Liver (tissue), 9 donors: ENCODE data around the gene TAGLN2. TPM values are rescaled to one million over a fixed set of nuclear protein-coding genes. Genes with fewer than 3 reads are reported as not detected.

Experiments
- DNase-seq: peaks from one replicate; pipeline ENCODE4 v3.0.0-alpha.2; 2017; ENCODE audit warnings: low spot score
- H3K27ac ChIP-seq, 2 donors: one replicate each; pipeline ENCODE4 v1.7.0; 2013; ENCODE audit warnings: inconsistent platforms in 2 of 2, low read length in 2 of 2, control low read depth in 1 of 2, low read depth in 1 of 2, mild to moderate bottlenecking in 1 of 2
- H3K27me3 ChIP-seq, 4 donors: one replicate each; pipeline versions ENCODE4 v1.6.1 to v1.7.0; 2013; ENCODE audit warnings: low read length in 3 of 4, inconsistent platforms in 1 of 4, mild to moderate bottlenecking in 1 of 4, moderate library complexity in 1 of 4; ENCODE audit not compliant: control insufficient read depth in 4 of 4, insufficient read depth in 4 of 4
- H3K36me3 ChIP-seq, 4 donors: one replicate each; pipeline versions ENCODE4 v1.6.1 to v1.7.0; 2013; ENCODE audit warnings: low read length in 3 of 4, mild to moderate bottlenecking in 3 of 4, low read depth in 1 of 4, moderate library complexity in 1 of 4; ENCODE audit not compliant: control insufficient read depth in 4 of 4, insufficient read depth in 3 of 4
- H3K4me1 ChIP-seq, 4 donors: one replicate each; pipeline versions ENCODE4 v1.6.1 to v1.7.0; 2013; ENCODE audit warnings: low read length in 3 of 4, mild to moderate bottlenecking in 3 of 4, moderate library complexity in 1 of 4; ENCODE audit not compliant: control insufficient read depth in 4 of 4, insufficient read depth in 4 of 4
- H3K4me3 ChIP-seq, 3 donors: one replicate each; pipeline versions ENCODE4 v1.6.1 to v1.7.0; 2013; ENCODE audit warnings: low read length in 3 of 3, control low read depth in 1 of 3, low read depth in 1 of 3, mild to moderate bottlenecking in 1 of 3
- H3K9ac ChIP-seq, 2 donors: one replicate each; pipeline ENCODE4 v1.7.0; 2013; ENCODE audit warnings: low read length in 2 of 2, mild to moderate bottlenecking in 2 of 2, moderate library complexity in 2 of 2, control low read depth in 1 of 2, low read depth in 1 of 2
- H3K9me3 ChIP-seq, 4 donors: one replicate each; pipeline versions ENCODE4 v1.6.1 to v1.7.0; 2013; ENCODE audit warnings: low read length in 3 of 4; ENCODE audit not compliant: control insufficient read depth in 4 of 4
- ATF3 ChIP-seq: IDR thresholded peaks from 2 replicates; pipeline ENCODE4 v1.6.1; 2016; ENCODE audit warnings: antibody characterized with exemption
- CTCF ChIP-seq: fragments of 150-350 bp; IDR thresholded peaks from 2 replicates; pipeline ENCODE4 v1.5.1; 2017; ENCODE audit warnings: improper control_type of control experiment, low read depth, low read length; ENCODE audit not compliant: missing input control
- EGR1 ChIP-seq, 2 donors: IDR thresholded peaks; 2 replicates each; pipeline ENCODE4 v1.6.1; 2016 to 2018; ENCODE audit warnings: antibody characterized with exemption in 2 of 2, low read depth in 2 of 2
- FOXA1 ChIP-seq: IDR thresholded peaks from 2 replicates; pipeline ENCODE4 v1.6.1; 2016; ENCODE audit warnings: antibody characterized with exemption
- FOXA2 ChIP-seq: IDR thresholded peaks from 2 replicates; pipeline ENCODE4 v1.6.1; 2016; ENCODE audit warnings: antibody characterized with exemption
- GABPA ChIP-seq, 2 donors: IDR thresholded peaks in 1 of 2; conservative IDR thresholded peaks in 1 of 2; 2 replicates each; pipeline ENCODE4 v1.6.1; 2016; ENCODE audit warnings: antibody characterized with exemption in 2 of 2, mild to moderate bottlenecking in 1 of 2, moderate library complexity in 1 of 2
- HNF4A ChIP-seq, 2 donors: conservative IDR thresholded peaks; 2 replicates each; pipeline ENCODE4 v1.6.1; 2016; ENCODE audit warnings: antibody characterized with exemption in 2 of 2, mild to moderate bottlenecking in 2 of 2
- HNF4G ChIP-seq: IDR thresholded peaks from 2 replicates; pipeline ENCODE4 v1.6.1; 2016; ENCODE audit warnings: antibody characterized with exemption
- JUND ChIP-seq, 2 donors: IDR thresholded peaks; 2 replicates each; pipeline ENCODE4 v1.6.1; 2016; ENCODE audit warnings: antibody characterized with exemption in 2 of 2
- MAX ChIP-seq: IDR thresholded peaks from 2 replicates; pipeline ENCODE4 v1.6.1; 2016; ENCODE audit warnings: antibody characterized with exemption
- NR2F2 ChIP-seq: IDR thresholded peaks from 2 replicates; pipeline ENCODE4 v1.6.1; 2016; ENCODE audit warnings: antibody characterized with exemption
- RAD21 ChIP-seq, 2 donors: IDR thresholded peaks; 2 replicates each; pipeline ENCODE4 v1.6.1; 2016; ENCODE audit warnings: antibody characterized with exemption in 2 of 2, mild to moderate bottlenecking in 2 of 2
- REST ChIP-seq: IDR thresholded peaks from 2 replicates; pipeline ENCODE4 v1.6.1; 2016; ENCODE audit warnings: antibody characterized with exemption, mild to moderate bottlenecking
- RXRA ChIP-seq, 2 donors: IDR thresholded peaks; 2 replicates each; pipeline ENCODE4 v1.6.1; 2017 to 2018; ENCODE audit warnings: antibody characterized with exemption in 2 of 2, mild to moderate bottlenecking in 1 of 2
- SP1 ChIP-seq: IDR thresholded peaks from 2 replicates; pipeline ENCODE4 v1.6.1; 2018; ENCODE audit warnings: antibody characterized with exemption, mild to moderate bottlenecking
- TAF1 ChIP-seq: conservative IDR thresholded peaks from 2 replicates; pipeline ENCODE4 v1.6.1; 2016; ENCODE audit warnings: antibody characterized with exemption, mild to moderate bottlenecking
- ZBTB33 ChIP-seq: IDR thresholded peaks from 2 replicates; pipeline ENCODE4 v1.6.1; 2016; ENCODE audit warnings: antibody characterized with exemption
- WGBS: extraction: QIAGEN DNeasy Blood & Tissue Kit; methylation state at CpG from one replicate; pipeline ENCODE4 v1.1.7; 2013; 5-methylcytosine and 5-hydroxymethylcytosine counted together
- polyA plus RNA-seq, 2 donors: library from polyadenylated mRNA; stranded (reverse) in 1 of 2; unstranded in 1 of 2; fragments of 200-250 nt in 1 of 2; fragments of >200 nt in 1 of 2; fragmentation: Nextera tagmentation in 1 of 2; extraction: Ambion mirVana in 1 of 2; gene quantifications; one replicate each; pipeline versions ENCODE4 v1.2.1 to v1.2.3, GENCODE V29; 2013 to 2015
- total RNA-seq, 2 donors: library from RNA; depleted of rRNA; stranded (reverse); fragments of >200 nt; gene quantifications; one replicate each; pipeline ENCODE4 v1.2.3, GENCODE V29; 2014
- donor health status: healthy.
- donor health status: healthy.
- donor health status: healthy.
- donor health status: healthy.
- donor health status: healthy.

Gene TAGLN2
- total and polyA plus RNA-seq, 4 donors: 46.4 to 113 (median 79.8) TPM

GRCh38 chr1:159949123-159949522 is 23.8 kb upstream of the TAGLN2 start:
- peaks cover 2 to 25% (median 12%) of the 10 kb centered on the region in 4 donors for H3K4me1 ChIP-seq
- TF ChIP-seq EGR1 (IDR thresholded peaks at IDR 0.05; ENCODE audit: low read depth in 2 of 2): no peak
- TF ChIP-seq FOXA2: no peak
- TF ChIP-seq HNF4A (conservative IDR thresholded peaks at IDR 0.05): no peak
- no peak for TF ChIP-seq HNF4G
- no peak for TF ChIP-seq CTCF
- no peak for TF ChIP-seq RXRA (IDR thresholded peaks at IDR 0.05)
- no peak for TF ChIP-seq TAF1
- no peak for TF ChIP-seq FOXA1
- TF ChIP-seq RAD21 (IDR thresholded peaks at IDR 0.05): no peak
- no peak for TF ChIP-seq SP1
- TF ChIP-seq ATF3: no peak
- TF ChIP-seq NR2F2: no peak
- TF ChIP-seq REST: no peak
- no peak overlapping the region for H3K27ac ChIP-seq
- no peak overlapping the region for H3K4me3 ChIP-seq
- H3K9me3 ChIP-seq: no peaks in the 10 kb centered on the region
- no peak for DNase-seq
- H3K9ac ChIP-seq: no peak overlapping the region
- 72% methylated on average over 6 of the region's 6 CpGs for WGBS
- H3K27me3 ChIP-seq: no peaks in the 10 kb centered on the region
- no peaks in the 10 kb centered on the region for H3K36me3 ChIP-seq

- Histone ChIP-seq H3K4me3 (no peak overlapping the region), H3K27ac (no peak overlapping the region), H3K36me3 (no peaks in the 10 kb centered on the region), H3K4me1 (peaks cover 5 to 33% (median 18%) of the 10 kb centered on the region in 4 donors), H3K9ac (no peak overlapping the region), H3K27me3 (no peaks in the 10 kb centered on the region), H3K9me3 (no peaks in the 10 kb centered on the region)
- no peak for TF ChIP-seq EGR1 (IDR thresholded peaks at IDR 0.05; ENCODE audit: low read depth in 2 of 2)
- no peak for TF ChIP-seq NR2F2
- no peak for TF ChIP-seq ZBTB33
- TF ChIP-seq RAD21 (IDR thresholded peaks at IDR 0.05): no peak
- TF ChIP-seq GABPA (IDR thresholded peaks at IDR 0.05 in 1 of 2, conservative IDR thresholded peaks at IDR 0.05 in 1 of 2): no peak
- TF ChIP-seq JUND (IDR thresholded peaks at IDR 0.05): no peak
- TF ChIP-seq MAX: no peak
- no peak for TF ChIP-seq RXRA (IDR thresholded peaks at IDR 0.05)
- no peak for TF ChIP-seq FOXA2
- 82% methylated on average over 1 of the region's 1 CpG for WGBS
- no peak for DNase-seq
Measured at GRCh38 chr1:159947942-159948341, 22.6 kb upstream of the TAGLN2 start.
